ENCODE data around the gene NEDD9. TPM values are rescaled to one million over a fixed set of nuclear protein-coding genes. Genes with fewer than 3 reads are reported as not detected.

Gene NEDD9
- total and polyA plus RNA-seq, 10 of the 15 experiments (the other 5 are each of a cell fraction or from before 2014, with no cell fraction given), result 4.9 to 92.6 (median 14.6) TPM

DNA sequence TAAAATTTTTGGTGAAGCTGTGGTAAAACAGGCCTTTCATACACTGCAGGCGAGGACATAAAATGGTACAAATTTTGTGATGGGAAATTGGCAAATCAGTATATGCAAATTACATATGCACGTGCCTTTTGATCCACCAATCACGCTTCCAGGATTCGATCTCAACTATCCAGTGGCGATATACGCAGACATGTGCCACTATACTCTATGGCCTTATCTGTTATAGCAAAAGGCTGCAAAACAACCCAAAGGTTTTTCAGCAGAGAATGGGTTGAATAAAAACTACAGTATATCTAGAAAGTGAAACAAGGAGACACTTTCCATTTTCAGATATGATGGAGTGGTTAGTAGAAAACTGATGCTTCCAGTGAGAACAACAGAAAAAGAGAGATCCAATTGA, 79.0 kb downstream of the NEDD9 start:
- peak; percentile 40 for ATAC-seq
- CTCF ChIA-PET, result interaction anchor here (6.1 to 7.0 kb wide), 2 partner anchors 9 to 342 kb away, joined by 33 to 59 read pairs; no protein-coding TSS in a partner anchor
- Histone ChIP-seq H3K36me3 (ENCODE audit: control insufficient read depth in 2 of 2, insufficient read depth in 2 of 2, low read length in 1 of 2) (no peaks in the 10 kb centered on the region), H3K4me2 (ENCODE audit: control insufficient read depth, insufficient read depth) (peak overlapping the region; percentile 19; the same call in 1 of the 2 replicates), H3K27me3 (replicated peaks in 1 of 2; ENCODE audit: control insufficient read depth in 2 of 2, insufficient read depth in 2 of 2, low read length in 1 of 2) (no peaks in the 10 kb centered on the region), H2AFZ (ENCODE audit: control insufficient read depth, low read depth, low read length) (no peak overlapping the region), H3K9me3 (replicated peaks; ENCODE audit: control insufficient read depth, insufficient read depth, low read length) (no peaks in the 10 kb centered on the region), H3K4me1 (ENCODE audit: control insufficient read depth, insufficient read depth, low read length) (no peaks in the 10 kb centered on the region), H3K4me3 (0 out of 2 replicates have a peak overlapping the region, but pooled peaks have one; percentile 13), H3K9ac (ENCODE audit: control insufficient read depth, insufficient read depth, low read length) (no peak overlapping the region), H3K79me2 (ENCODE audit: control insufficient read depth, insufficient read depth, low read length) (no peaks in the 10 kb centered on the region), H4K20me1 (ENCODE audit: control insufficient read depth, insufficient read depth) (no peaks in the 10 kb centered on the region), H3K27ac (ENCODE audit: control insufficient read depth, insufficient read depth) (no peak overlapping the region)
- POLR2A ChIA-PET, result no interaction called here
- BruUV-seq (replicated peaks), result no TSS peak
- RAD21 ChIA-PET (ENCODE audit: unreplicated experiment), result interaction anchor here (4.2 kb wide), 1 partner anchor 342 kb away, joined by 18 read pairs; no protein-coding TSS in a partner anchor
- TF ChIP-seq ZNF274 (IDR thresholded peaks at IDR 0.05; ENCODE audit: insufficient read depth, insufficient read length), result no peak
- no peak for TF ChIP-seq TCF3 (IDR thresholded peaks at IDR 0.05; ENCODE audit: borderline replicate concordance, insufficient read depth, low read depth, low read length)
- TF ChIP-seq, protein P1, sequence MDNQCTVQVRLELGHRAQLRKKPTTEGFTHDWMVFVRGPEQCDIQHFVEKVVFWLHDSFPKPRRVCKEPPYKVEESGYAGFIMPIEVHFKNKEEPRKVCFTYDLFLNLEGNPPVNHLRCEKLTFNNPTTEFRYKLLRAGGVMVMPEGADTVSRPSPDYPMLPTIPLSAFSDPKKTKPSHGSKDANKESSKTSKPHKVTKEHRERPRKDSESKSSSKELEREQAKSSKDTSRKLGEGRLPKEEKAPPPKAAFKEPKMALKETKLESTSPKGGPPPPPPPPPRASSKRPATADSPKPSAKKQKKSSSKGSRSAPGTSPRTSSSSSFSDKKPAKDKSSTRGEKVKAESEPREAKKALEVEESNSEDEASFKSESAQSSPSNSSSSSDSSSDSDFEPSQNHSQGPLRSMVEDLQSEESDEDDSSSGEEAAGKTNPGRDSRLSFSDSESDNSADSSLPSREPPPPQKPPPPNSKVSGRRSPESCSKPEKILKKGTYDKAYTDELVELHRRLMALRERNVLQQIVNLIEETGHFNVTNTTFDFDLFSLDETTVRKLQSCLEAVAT (IDR thresholded peaks at IDR 0.05), result no peak
- TF ChIP-seq TBL1XR1 (IDR thresholded peaks at IDR 0.05; ENCODE audit: low read depth, low read length), result no peak
- TF ChIP-seq IKZF2 (IDR thresholded peaks at IDR 0.05), result no peak
- SMC1A ChIA-PET (ENCODE audit: uncharacterized antibody, unreplicated experiment), result interaction anchor here (1.1 to 14.1 kb wide), 3 partner anchors 170 to 342 kb away, joined by 3 to 208 read pairs (median 3); no protein-coding TSS in a partner anchor
- DNase-seq (ENCODE audit: low read depth, low spot score), result no peak
- in situ Hi-C loops (cut with MboI) (no loop called here), intact Hi-C loops (cut with micrococcal nuclease; ENCODE audit: unreplicated experiment) (no loop called here)
- no peak for FAIRE-seq
- 90% methylated on average over 6 of the region's 6 CpGs for WGBS (ENCODE audit: insufficient coverage, insufficient replicate concordance, low lambda C conversion rate, missing lambda C conversion rate)

GRCh38 chr6:11152581-11152980, 79.9 kb downstream of the NEDD9 start:
- Histone ChIP-seq H3K36me3 (ENCODE audit: control insufficient read depth in 2 of 2, insufficient read depth in 2 of 2, low read length in 1 of 2) (no peaks in the 10 kb centered on the region), H3K4me2 (ENCODE audit: control insufficient read depth, insufficient read depth) (no peak overlapping the region), H4K20me1 (ENCODE audit: control insufficient read depth, insufficient read depth) (no peaks in the 10 kb centered on the region), H3K27ac (ENCODE audit: control insufficient read depth, insufficient read depth) (no peak overlapping the region), H3K9ac (ENCODE audit: control insufficient read depth, insufficient read depth, low read length) (no peak overlapping the region), H3K4me3 (no peak overlapping the region), H3K4me1 (ENCODE audit: control insufficient read depth, insufficient read depth, low read length) (no peaks in the 10 kb centered on the region), H3K9me3 (replicated peaks; ENCODE audit: control insufficient read depth, insufficient read depth, low read length) (no peaks in the 10 kb centered on the region), H2AFZ (ENCODE audit: control insufficient read depth, low read depth, low read length) (no peak overlapping the region), H3K79me2 (ENCODE audit: control insufficient read depth, insufficient read depth, low read length) (no peaks in the 10 kb centered on the region), H3K27me3 (replicated peaks in 1 of 2; ENCODE audit: control insufficient read depth in 2 of 2, insufficient read depth in 2 of 2, low read length in 1 of 2) (no peaks in the 10 kb centered on the region)
- BruUV-seq (replicated peaks), result no TSS peak
- intact Hi-C loops (cut with micrococcal nuclease; ENCODE audit: unreplicated experiment), result no loop called here
- ChIA-PET POLR2A (interaction anchor here (1.5 kb wide), 1 partner anchor 423 kb away, joined by 3 read pairs; no protein-coding TSS in a partner anchor), SMC1A (ENCODE audit: uncharacterized antibody, unreplicated experiment) (interaction anchor here (0.9 to 14.1 kb wide), 4 partner anchors 14 to 343 kb away, joined by 3 to 208 read pairs (median 3); no protein-coding TSS in a partner anchor), CTCF (interaction anchor here (1.8 to 7.0 kb wide), 4 partner anchors 8 to 423 kb away, joined by 4 to 59 read pairs (median 22); no protein-coding TSS in a partner anchor), RAD21 (ENCODE audit: unreplicated experiment) (interaction anchor here (1.7 to 2.3 kb wide), 2 partner anchors 306 to 343 kb away, joined by 4 to 25 read pairs; no protein-coding TSS in a partner anchor)
- DNase-seq (ENCODE audit: low read depth, low spot score) (no peak), ATAC-seq (no peak), FAIRE-seq (no peak)
- in situ Hi-C loops (cut with MboI), result no loop called here
- TF ChIP-seq SP1 (IDR thresholded peaks at IDR 0.05; ENCODE audit: low read depth, low read length) (no peak), NR2C1 (IDR thresholded peaks at IDR 0.05) (no peak), ETV6 (conservative IDR thresholded peaks at IDR 0.05 in 1 of 2, IDR thresholded peaks at IDR 0.05 in 1 of 2; ENCODE audit: borderline replicate concordance in 1 of 2, low read depth in 1 of 2) (no peak), NFXL1 (IDR thresholded peaks at IDR 0.05; ENCODE audit: borderline replicate concordance) (no peak), CREB1 (IDR thresholded peaks at IDR 0.05; ENCODE audit: low read depth) (no peak), SPI1 (IDR thresholded peaks at IDR 0.05; ENCODE audit: borderline replicate concordance, insufficient read depth, low read depth, low read length) (no peak), SUZ12 (IDR thresholded peaks at IDR 0.05; ENCODE audit: unreplicated experiment) (no peak)
- TF ChIP-seq, protein P2, sequence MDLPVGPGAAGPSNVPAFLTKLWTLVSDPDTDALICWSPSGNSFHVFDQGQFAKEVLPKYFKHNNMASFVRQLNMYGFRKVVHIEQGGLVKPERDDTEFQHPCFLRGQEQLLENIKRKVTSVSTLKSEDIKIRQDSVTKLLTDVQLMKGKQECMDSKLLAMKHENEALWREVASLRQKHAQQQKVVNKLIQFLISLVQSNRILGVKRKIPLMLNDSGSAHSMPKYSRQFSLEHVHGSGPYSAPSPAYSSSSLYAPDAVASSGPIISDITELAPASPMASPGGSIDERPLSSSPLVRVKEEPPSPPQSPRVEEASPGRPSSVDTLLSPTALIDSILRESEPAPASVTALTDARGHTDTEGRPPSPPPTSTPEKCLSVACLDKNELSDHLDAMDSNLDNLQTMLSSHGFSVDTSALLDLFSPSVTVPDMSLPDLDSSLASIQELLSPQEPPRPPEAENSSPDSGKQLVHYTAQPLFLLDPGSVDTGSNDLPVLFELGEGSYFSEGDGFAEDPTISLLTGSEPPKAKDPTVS (IDR thresholded peaks at IDR 0.05; ENCODE audit: low read depth, low read length), result no peak
- TF ChIP-seq, protein P1 (IDR thresholded peaks at IDR 0.05), result no peak

All from GM12878 (cell line).